GM18505 (cell line): ENCODE results near the gene OSBPL7.

ENCODE experiments used
- ATAC-seq: cut with Tn5 transposase; IDR thresholded peaks from one replicate; pipeline ENCODE4 v1.9.1; 2021; ENCODE audit not compliant: unreplicated experiment
- POLR2A ChIP-seq: IDR thresholded peaks from 4 replicates; pipeline ENCODE4 v1.6.1; 2011; ENCODE audit warnings: borderline replicate concordance; ENCODE audit not compliant: insufficient read depth, insufficient read length; ENCODE audit errors: extremely low read depth

OSBPL7 gene

GRCh38 chr17:47801176-47801765, 20.3 kb downstream of the OSBPL7 start:
- no peak for ATAC-seq
- TF ChIP-seq POLR2A: no peak

DNA sequence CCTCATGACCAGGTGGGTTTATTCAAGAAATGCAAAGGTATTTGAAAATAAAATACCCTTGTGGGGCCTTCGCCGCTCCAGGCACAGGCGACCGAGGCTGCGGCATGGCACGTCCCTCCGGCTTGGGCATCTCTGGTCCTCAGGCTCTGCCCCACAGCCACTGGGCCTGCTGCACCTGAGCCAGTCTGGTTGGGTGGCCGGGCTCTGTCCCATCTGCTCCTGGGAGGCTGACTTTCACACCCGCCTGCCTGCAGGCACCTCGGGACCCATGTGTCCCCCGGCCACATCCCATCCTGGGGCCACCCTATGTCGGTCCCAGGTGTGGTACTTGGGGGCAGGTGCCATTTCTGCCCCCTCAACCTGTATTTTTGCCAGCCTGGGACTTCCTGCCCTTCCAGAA, 20.9 kb downstream of the OSBPL7 start:
- ATAC-seq: no peak
- TF ChIP-seq POLR2A: no peak

DNA sequence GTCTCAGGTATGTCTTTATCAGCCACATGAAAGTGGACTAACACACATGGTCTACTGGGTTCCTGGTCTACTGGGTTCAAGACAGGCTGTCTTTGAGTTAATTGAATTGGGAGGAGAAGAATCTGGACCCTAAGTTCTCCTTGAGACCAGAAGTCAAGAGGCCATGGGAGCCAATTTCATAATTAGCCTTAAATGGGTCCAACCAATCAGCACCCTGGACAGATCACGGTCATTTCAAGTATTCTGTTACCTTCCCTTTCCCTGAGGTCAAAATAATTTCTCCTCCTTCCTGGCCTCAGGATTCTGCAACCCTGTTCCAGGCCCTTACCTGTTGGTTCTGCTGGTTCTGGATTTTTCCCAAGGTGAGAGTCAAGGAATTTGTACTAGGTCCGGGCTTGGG, 23.8 kb downstream of the OSBPL7 start:
- ATAC-seq: no peak
- no peak for TF ChIP-seq POLR2A

DNA sequence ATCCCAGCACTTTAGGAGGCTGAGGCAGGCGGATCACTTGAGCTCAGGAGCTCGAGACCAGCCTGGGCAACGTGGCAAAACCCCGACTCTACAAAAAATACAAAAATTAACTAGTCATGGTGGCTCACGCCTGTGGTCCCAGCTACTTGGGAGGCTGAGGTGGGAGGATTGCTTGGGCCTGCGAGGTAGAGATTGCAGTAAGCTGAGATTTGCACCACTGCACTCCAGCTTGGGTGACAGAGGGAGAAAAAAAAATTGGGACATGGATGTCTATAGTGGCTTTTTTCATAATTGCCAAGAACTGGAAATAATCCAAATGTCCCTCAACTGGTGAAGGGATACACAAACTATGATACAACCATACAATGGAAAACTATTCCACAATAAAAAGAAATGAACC, 28.6 kb downstream of the OSBPL7 start:
- ATAC-seq: no peak
- no peak for TF ChIP-seq POLR2A

DNA sequence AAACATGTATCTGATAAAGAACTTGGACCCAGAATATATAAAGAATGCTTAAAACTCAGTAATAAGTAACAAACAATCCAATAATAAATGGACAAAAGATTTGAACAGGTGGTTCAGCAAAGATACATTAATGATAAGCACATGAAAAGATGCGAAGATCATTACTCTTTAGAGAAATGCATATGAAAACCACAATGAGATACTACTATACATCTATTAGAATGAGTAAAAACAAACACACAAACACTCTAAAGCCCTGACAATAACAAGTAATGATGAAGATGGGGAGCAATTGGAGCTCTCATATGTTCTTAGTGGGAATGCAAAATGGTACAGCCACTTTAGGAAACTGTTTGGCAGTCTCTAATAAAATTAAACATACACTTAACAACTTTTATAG, 29.1 kb downstream of the OSBPL7 start:
- ATAC-seq: no peak
- TF ChIP-seq POLR2A: no peak

GRCh38 chr17:47791025-47791424, 30.6 kb downstream of the OSBPL7 start:
- ATAC-seq: no peak
- no peak for TF ChIP-seq POLR2A

- ATAC-seq: no peak
- no peak for TF ChIP-seq POLR2A
Observed at GRCh38 chr17:47789611-47790561, 31.7 kb downstream of the OSBPL7 start.

DNA sequence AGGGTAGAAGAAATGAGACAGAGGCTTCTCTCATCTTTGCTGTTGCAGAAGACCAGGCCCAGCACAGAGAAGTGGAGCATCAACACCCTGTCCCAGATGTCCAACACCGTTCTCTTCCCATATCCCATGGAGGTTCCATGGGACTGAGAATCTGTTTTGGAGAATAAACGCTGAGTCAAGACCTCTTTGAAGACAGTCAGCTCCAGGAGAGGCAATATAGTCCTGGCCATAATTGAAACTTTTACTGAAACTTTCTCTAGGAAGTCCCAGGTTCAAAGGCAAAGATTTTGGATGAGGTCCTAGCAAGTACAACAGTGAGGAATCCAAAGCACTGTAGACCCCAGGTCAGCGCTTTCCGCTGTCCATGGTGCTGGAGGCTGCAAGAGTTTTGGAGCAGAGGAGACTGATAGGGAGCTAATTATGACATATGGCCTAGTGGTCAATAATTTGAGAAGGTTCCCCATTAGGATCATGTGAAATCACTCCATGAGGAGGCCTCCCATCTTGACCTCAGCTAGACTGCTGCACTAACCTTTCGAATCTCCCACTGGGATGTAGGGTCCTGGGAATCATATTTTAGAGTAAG, 36.0 kb downstream of the OSBPL7 start:
- TF ChIP-seq POLR2A: no peak

DNA sequence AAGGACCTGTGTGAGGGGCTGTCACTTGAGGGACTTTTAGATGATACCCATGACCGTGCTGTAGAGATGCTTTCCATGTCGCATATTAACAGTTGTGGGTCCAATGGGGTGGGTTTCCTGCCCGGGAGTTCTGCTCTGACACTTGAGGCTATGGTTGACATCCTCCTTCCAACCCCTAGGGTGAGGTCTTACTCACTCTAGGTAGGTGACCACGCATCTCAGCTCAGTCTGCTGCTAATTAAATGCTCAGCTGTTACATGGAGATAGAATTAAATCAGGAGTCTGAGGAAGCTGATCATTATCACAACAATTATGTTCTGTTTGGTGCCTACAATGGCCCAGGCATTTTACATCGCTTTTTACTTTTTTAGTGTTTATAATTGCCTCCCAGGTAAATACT, 40.2 kb downstream of the OSBPL7 start:
- TF ChIP-seq POLR2A: no peak
- no peak for ATAC-seq

More for the DNA sequence above, 36.0 kb downstream of the OSBPL7 start:
- no peak for ATAC-seq

- no peak for TF ChIP-seq POLR2A
- no peak for ATAC-seq
Observed at GRCh38 chr17:47778184-47778635, 43.4 kb downstream of the OSBPL7 start.

DNA sequence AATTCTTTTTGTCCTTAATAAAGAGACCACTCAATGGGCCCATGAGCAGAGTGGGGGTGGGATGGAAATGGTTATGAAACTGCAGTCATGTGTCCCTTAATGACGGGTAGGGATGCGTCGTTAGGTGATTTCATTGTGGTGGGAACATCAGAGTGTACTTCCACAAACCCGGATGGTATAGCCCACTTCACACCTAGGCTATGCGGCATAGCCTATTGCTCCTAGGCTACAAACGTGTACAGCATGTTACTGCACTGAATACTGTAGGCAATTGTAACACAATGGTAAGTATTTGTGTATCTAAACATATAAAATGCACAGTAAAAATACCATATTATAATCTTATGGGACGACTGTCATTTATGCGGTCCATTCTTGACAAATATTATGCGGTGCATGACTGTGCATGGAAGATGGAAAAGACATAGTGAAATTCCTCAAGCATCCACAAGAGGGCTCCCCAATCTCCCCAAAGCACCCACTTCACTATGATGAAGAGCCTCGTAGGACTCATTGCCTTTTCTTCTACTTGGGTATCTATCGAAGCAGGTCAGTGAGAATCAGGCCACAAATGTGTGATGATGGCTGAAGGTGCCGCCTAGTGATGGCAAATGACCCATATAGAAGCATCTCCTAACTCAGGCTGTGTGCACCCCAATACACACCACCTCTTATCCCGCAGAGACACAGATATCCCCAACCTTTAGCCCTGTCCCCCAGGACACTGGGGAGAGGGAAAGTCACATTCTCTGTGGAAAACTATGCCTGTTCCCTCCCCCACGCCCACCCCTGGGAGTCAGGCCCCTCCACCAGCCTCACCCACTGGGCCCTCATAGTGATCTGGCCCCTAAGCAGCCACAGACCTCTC, 45.0 kb downstream of the OSBPL7 start:
- no peak for TF ChIP-seq POLR2A
- ATAC-seq: no peak

GRCh38 chr17:47774987-47775580, 46.5 kb downstream of the OSBPL7 start:
- no peak for TF ChIP-seq POLR2A
- no peak for ATAC-seq
